Upper lobe of left lung (tissue), 6 donors: ENCODE measurements around the gene SUGP1. TPM values are rescaled to one million over a fixed set of nuclear protein-coding genes. Genes with fewer than 3 reads are reported as not detected.
A peak's percentile ranks its signal among the peaks of the same experiment; 100 is the strongest.

Source experiments
- ATAC-seq, 2 donors: fragments of 200-7000 bp; cut with Tn5 transposase; one replicate each; pipeline ENCODE4 v1.9.1; 2022; ENCODE audit warnings: mild to moderate bottlenecking in 2 of 2, moderate library complexity in 2 of 2; ENCODE audit not compliant: low FRiP score in 2 of 2
- DNase-seq, 2 donors: peaks; one replicate each; pipeline ENCODE4 v3.0.0-alpha.2; 2019 to 2020
- H3K27ac ChIP-seq, 4 donors: fragments of 200-600 bp; sonication (generic); one replicate each; pipeline ENCODE4 v1.5.1; 2016 to 2019
- H3K27me3 ChIP-seq, 4 donors: fragments of 200-600 bp; sonication (generic); one replicate each; pipeline ENCODE4 v1.5.1; 2017 to 2019
- H3K36me3 ChIP-seq, 4 donors: fragments of 200-600 bp; sonication (generic); one replicate each; pipeline ENCODE4 v1.5.1; 2016 to 2019
- H3K4me1 ChIP-seq, 4 donors: fragments of 200-600 bp; sonication (generic); one replicate each; pipeline ENCODE4 v1.5.1; 2018 to 2019
- H3K4me3 ChIP-seq, 4 donors: fragments of 200-600 bp; sonication (generic); one replicate each; pipeline ENCODE4 v1.5.1; 2017 to 2019; ENCODE audit warnings: mild to moderate bottlenecking in 2 of 4, moderate library complexity in 1 of 4
- H3K9me3 ChIP-seq, 4 donors: fragments of 200-600 bp; sonication (generic); one replicate each; pipeline ENCODE4 v1.5.1; 2018 to 2019
- EP300 ChIP-seq, 4 donors: sonication (generic); formaldehyde crosslinking; IDR thresholded peaks; one replicate each; pipeline ENCODE4 v1.5.1; 2017; ENCODE audit warnings: antibody characterized with exemption in 4 of 4, control low read depth in 2 of 4
- POLR2A ChIP-seq, 4 donors: fragments of 450-650 bp; IDR thresholded peaks; one replicate each; pipeline ENCODE4 v1.5.1; 2016 to 2017; ENCODE audit warnings: antibody characterized with exemption in 4 of 4, mild to moderate bottlenecking in 2 of 4
- POLR2AphosphoS5 ChIP-seq, 2 donors: sonication (generic); formaldehyde crosslinking; IDR thresholded peaks; one replicate each; pipeline ENCODE4 v1.5.1; 2017; ENCODE audit warnings: antibody characterized with exemption in 2 of 2
- WGBS, 2 donors: methylation state at CpG; one replicate each; pipeline ENCODE4 v1.1.5; 2017 to 2018; 5-methylcytosine and 5-hydroxymethylcytosine counted together
- total RNA-seq, 6 donors: library from RNA; depleted of rRNA in 4 of 6; stranded (reverse); fragments of >200 nt in 4 of 6; gene quantifications; one replicate each; pipeline versions ENCODE4 v1.1.0 to v1.2.1, GENCODE V29; 2016 to 2021
- TF ChIP-seq, protein P1 (sequence below), 6 experiments: fragments of 450-650 bp in 4 of 6; fragments of 200-600 bp in 2 of 6; sonication (generic) in 2 of 6; IDR thresholded peaks; one replicate each; pipeline ENCODE4 v1.5.1; 2016 to 2019; ENCODE audit warnings: antibody characterized with exemption in 6 of 6
- donor health status: DM: no; HTN: no; CAD: no; lungs with moderate emphysema.
- donor health status: DM: no; HTN: yes; CAD: no; lungs with severe emphysema.

SUGP1 gene
- total RNA-seq, 6 donors from 2014 or later = 22.6 to 62.9 (median 42.6) TPM

DNA sequence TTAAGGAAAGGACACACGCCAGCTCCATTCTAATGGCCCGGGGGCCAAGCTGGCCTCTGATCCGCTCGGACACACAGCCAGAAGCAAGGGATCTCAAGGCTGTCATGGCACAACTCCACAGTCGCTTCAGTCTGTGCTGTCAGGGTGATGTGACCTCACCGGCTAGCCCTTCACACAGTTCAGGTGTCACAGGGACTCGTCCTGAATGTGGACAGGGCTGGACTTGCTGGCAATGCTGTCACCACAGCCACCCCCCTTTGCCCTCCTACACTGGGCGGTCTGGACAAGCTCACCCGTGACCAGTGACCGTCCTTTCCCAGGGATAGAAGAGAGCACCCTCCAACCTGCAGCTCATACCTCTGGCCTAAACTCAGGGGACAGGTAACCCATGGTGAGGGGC lies 15.2 kb downstream of the SUGP1 start:
- whole genome bisulfite sequencing, 2 donors = 83 to 97% methylated on average over 3 to 10 of the region's 10 CpGs
- no peaks in the 10 kb centered on the region for H3K27me3 ChIP-seq
- peaks cover 22 to 99% (median 90%) of the 10 kb centered on the region in 4 donors for H3K36me3 ChIP-seq
- DNase-seq (no peak), ATAC-seq (no peak)
- no peaks in the 10 kb centered on the region for H3K4me1 ChIP-seq
- H3K27ac ChIP-seq = no peak overlapping the region
- H3K4me3 ChIP-seq = no peak overlapping the region
- TF ChIP-seq, protein P1, sequence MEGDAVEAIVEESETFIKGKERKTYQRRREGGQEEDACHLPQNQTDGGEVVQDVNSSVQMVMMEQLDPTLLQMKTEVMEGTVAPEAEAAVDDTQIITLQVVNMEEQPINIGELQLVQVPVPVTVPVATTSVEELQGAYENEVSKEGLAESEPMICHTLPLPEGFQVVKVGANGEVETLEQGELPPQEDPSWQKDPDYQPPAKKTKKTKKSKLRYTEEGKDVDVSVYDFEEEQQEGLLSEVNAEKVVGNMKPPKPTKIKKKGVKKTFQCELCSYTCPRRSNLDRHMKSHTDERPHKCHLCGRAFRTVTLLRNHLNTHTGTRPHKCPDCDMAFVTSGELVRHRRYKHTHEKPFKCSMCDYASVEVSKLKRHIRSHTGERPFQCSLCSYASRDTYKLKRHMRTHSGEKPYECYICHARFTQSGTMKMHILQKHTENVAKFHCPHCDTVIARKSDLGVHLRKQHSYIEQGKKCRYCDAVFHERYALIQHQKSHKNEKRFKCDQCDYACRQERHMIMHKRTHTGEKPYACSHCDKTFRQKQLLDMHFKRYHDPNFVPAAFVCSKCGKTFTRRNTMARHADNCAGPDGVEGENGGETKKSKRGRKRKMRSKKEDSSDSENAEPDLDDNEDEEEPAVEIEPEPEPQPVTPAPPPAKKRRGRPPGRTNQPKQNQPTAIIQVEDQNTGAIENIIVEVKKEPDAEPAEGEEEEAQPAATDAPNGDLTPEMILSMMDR (IDR thresholded peaks at IDR 0.05) = no peak
- no peak for TF ChIP-seq POLR2A (IDR thresholded peaks at IDR 0.05)
- TF ChIP-seq EP300 (IDR thresholded peaks at IDR 0.05) = no peak
- TF ChIP-seq POLR2AphosphoS5 (IDR thresholded peaks at IDR 0.05) = no peak
- H3K9me3 ChIP-seq = no peaks in the 10 kb centered on the region

DNA sequence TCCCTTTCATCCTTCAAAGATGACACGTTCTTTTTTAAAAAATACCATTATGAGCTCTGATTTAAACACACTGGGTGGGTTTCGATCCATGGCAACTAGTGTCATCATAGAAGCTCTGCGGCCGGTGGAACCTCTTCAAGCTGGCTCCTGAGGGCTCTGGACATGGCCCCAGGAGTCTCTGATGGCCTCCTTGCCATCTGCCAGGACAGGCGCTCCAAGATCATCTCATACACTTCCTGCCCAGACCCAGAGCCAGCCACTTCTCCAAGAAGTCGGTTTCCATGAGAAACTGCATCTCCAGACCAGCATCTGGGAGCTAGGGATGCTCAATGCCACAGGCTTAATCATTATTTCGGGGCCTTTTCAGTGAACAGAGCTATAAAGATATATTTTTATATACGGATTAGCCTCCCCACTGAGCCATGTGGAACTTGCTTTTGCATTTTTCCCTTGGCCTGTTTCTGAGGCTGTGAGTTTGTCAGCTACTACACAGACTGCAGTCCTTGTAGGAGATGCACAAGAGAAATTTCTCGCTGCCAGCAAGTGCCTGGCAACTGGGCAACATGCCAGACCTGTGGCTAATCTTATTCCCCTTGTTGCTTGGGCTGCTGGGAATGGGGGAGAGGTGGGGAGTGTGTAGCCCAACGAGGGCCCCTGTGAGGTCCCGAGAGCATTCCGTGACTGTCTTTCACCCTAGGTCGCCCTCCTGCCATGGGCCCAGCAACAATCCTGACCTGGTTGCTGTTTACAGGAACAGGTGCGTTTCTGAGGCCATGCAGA lies 15.9 kb downstream of the SUGP1 start:
- Histone ChIP-seq H3K9me3 (no peaks in the 10 kb centered on the region), H3K27ac (no peak overlapping the region), H3K4me1 (no peaks in the 10 kb centered on the region), H3K4me3 (no peak overlapping the region), H3K27me3 (no peaks in the 10 kb centered on the region), H3K36me3 (peaks cover 22 to 95% (median 86%) of the 10 kb centered on the region in 4 donors)
- WGBS, 2 donors = 86 to 93% methylated on average over 12 to 14 of the region's 14 CpGs
- TF ChIP-seq POLR2AphosphoS5 (IDR thresholded peaks at IDR 0.05) (no peak), EP300 (IDR thresholded peaks at IDR 0.05) (no peak), POLR2A (IDR thresholded peaks at IDR 0.05) (no peak)
- TF ChIP-seq, protein P1 (IDR thresholded peaks at IDR 0.05) = no peak
- DNase-seq = no peak
- ATAC-seq = no peak

DNA sequence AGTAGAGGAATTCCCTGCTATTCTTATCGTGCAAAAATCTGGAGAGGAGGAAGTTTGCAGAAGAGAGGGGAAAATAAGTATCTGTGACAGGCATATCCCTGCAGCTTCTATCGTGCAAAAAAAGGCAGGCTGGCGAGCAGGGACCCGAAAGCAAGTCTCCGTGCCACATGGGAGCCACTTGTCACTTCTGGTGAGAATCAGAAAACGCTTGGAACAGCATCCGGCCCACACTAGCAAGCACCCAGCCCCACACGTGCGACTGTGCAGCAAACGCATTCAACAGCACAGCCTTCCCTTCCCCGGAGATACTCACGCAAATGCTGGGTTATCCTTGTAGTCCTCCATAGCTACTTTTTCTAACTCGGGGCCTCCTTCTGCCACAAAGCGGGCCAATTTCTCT lies 16.9 kb downstream of the SUGP1 start:
- TF ChIP-seq, protein P1 (IDR thresholded peaks at IDR 0.05) = no peak
- TF ChIP-seq EP300 (IDR thresholded peaks at IDR 0.05) = no peak
- no peak for TF ChIP-seq POLR2A (IDR thresholded peaks at IDR 0.05)
- TF ChIP-seq POLR2AphosphoS5 (IDR thresholded peaks at IDR 0.05) = no peak
- DNase-seq (no peak), ATAC-seq (no peak)
- Histone ChIP-seq H3K4me3 (no peak overlapping the region), H3K27ac (no peak overlapping the region), H3K27me3 (no peaks in the 10 kb centered on the region), H3K4me1 (no peaks in the 10 kb centered on the region), H3K9me3 (no peaks in the 10 kb centered on the region), H3K36me3 (peaks cover 22 to 87% (median 78%) of the 10 kb centered on the region in 4 donors)
- WGBS, 2 donors = 90 to 92% methylated on average over 14 of the region's 14 CpGs

DNA sequence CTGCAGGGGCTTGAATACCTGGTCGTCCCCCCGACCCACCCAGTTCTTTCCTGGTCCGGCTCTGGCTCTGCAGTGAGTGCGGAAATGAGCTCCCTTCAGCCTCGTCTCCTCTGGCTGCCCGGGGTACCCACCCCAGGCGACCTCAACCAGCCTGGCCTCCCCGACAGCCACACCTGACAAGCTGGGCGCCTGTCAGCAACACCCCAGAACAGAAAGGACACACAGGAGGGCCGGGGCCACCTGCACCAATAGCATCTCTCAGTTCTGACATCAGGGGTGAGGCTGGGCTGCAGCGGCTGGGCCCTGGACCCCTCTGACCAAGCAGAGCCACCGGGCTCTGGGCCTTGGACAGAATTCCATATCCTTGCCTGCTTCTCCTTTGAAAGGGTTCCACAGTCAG lies 19.7 kb downstream of the SUGP1 start:
- DNase-seq (no peak), ATAC-seq (no peak)
- TF ChIP-seq, protein P1 (IDR thresholded peaks at IDR 0.05) = no peak
- TF ChIP-seq POLR2A (IDR thresholded peaks at IDR 0.05) (no peak), POLR2AphosphoS5 (IDR thresholded peaks at IDR 0.05) (no peak), EP300 (IDR thresholded peaks at IDR 0.05) (no peak)
- 96 to 97% methylated on average over 4 to 12 of the region's 12 CpGs for WGBS, 2 donors
- Histone ChIP-seq H3K4me1 (no peaks in the 10 kb centered on the region), H3K36me3 (peaks cover 24 to 83% (median 61%) of the 10 kb centered on the region in 4 donors), H3K27me3 (no peaks in the 10 kb centered on the region), H3K27ac (no peak overlapping the region), H3K9me3 (no peaks in the 10 kb centered on the region), H3K4me3 (no peak overlapping the region)

DNA sequence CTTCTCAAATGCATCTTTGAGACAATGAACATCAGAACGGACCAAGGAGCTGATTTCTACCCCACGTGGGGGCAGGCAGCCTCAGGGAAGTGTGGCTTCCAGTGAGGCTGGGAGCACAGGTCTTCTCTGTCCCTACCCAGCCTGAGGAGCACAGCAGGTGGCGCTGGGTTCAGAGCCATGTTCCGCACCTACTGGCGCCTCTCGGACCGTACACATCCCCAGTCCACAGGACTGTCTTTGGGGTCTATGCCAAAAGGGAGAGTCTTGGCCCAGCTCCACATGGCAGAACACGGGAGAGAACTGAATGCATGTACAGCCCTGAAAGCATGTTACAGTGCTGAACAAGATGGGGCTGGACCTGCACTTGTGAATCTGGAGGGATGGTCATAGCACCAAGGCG lies 22.6 kb downstream of the SUGP1 start:
- Histone ChIP-seq H3K4me1 (no peaks in the 10 kb centered on the region), H3K36me3 (peaks cover 26 to 80% (median 56%) of the 10 kb centered on the region in 4 donors), H3K9me3 (no peaks in the 10 kb centered on the region), H3K27ac (no peak overlapping the region), H3K27me3 (no peaks in the 10 kb centered on the region), H3K4me3 (no peak overlapping the region)
- DNase-seq = no peak
- no peak for TF ChIP-seq POLR2AphosphoS5 (IDR thresholded peaks at IDR 0.05)
- 80 to 82% methylated on average over 8 to 9 of the region's 9 CpGs for WGBS, 2 donors
- ATAC-seq = peak in 1 of 2 donors; percentile 5
